DMS53 treated with DMSO at 0.1 percent for 48 hours (cell line): ENCODE results near the gene ZNF576.
"Not testable (repeated sequence)": the region's sequence is repeated elsewhere in the genome, so short reads cannot be mapped to it uniquely, and the experiment has no call there.

Experiments
- DNase-seq: peaks from one replicate; lab custom pipeline; 2025; ENCODE audit not compliant: unreplicated experiment; lab: John Stamatoyannopoulos, UW

ZNF576 gene

GRCh38 chr19:43598445-43599240 is 2.2 kb downstream of the ZNF576 start:
- no peak for DNase-seq

- DNase-seq = no peak
Measured at GRCh38 chr19:43599635-43600295, 3.4 kb downstream of the ZNF576 start.

GRCh38 chr19:43600326-43600725 is 3.9 kb downstream of the ZNF576 start:
- DNase-seq = not testable (repeated sequence)

- DNase-seq = no peak
Measured at GRCh38 chr19:43605875-43606568, 9.6 kb downstream of the ZNF576 start.

- no peak for DNase-seq
Measured at GRCh38 chr19:43606569-43607229, 10.3 kb downstream of the ZNF576 start.

- no peak for DNase-seq
Measured at GRCh38 chr19:43607238-43608205, 11.1 kb downstream of the ZNF576 start.

- DNase-seq = no peak
Measured at GRCh38 chr19:43609872-43610271, 13.5 kb downstream of the ZNF576 start.

GRCh38 chr19:43610493-43610892 is 14.1 kb downstream of the ZNF576 start:
- no peak for DNase-seq

GRCh38 chr19:43611788-43612187 is 15.4 kb downstream of the ZNF576 start, which contains the start of gene SRRM5:
Gene SRRM5, plus strand, starts transcription at chr19:43612088. Its CDS starts 34 bp downstream, at chr19:43612122.
- DNase-seq = no peak

GRCh38 chr19:43612374-43612773 is 16.0 kb downstream of the ZNF576 start:
- no peak for DNase-seq

- no peak for DNase-seq
Measured at GRCh38 chr19:43616306-43616705, 19.9 kb downstream of the ZNF576 start.

- no peak for DNase-seq
Measured at GRCh38 chr19:43616954-43617353, 20.6 kb downstream of the ZNF576 start.

GRCh38 chr19:43618921-43619261 is 22.5 kb downstream of the ZNF576 start:
- no peak for DNase-seq

- DNase-seq = peak; percentile 85
Measured at GRCh38 chr19:43619262-43620060, 23.1 kb downstream of the ZNF576 start, which contains the start of gene ZNF428. Gene ZNF428, minus strand, starts transcription at chr19:43619629. Its CDS starts 5,325 bp downstream, at chr19:43614304.

- no peak for DNase-seq
Measured at GRCh38 chr19:43620061-43621001, 23.9 kb downstream of the ZNF576 start.

GRCh38 chr19:43622070-43622469 is 25.7 kb downstream of the ZNF576 start:
- DNase-seq = no peak

- DNase-seq = no peak
Measured at GRCh38 chr19:43622956-43623355, 26.6 kb downstream of the ZNF576 start.
